CMK (cell line): Measurements from ENCODE around the gene ME2.
"Not testable (repeated sequence)": the region's sequence is repeated elsewhere in the genome, so short reads cannot be mapped to it uniquely, and the experiment has no call there.

Experiments
- DNase-seq: peaks from one replicate; pipeline ENCODE4 v3.0.0-alpha.2; 2010; ENCODE audit warnings: low read depth

Gene ME2

DNA sequence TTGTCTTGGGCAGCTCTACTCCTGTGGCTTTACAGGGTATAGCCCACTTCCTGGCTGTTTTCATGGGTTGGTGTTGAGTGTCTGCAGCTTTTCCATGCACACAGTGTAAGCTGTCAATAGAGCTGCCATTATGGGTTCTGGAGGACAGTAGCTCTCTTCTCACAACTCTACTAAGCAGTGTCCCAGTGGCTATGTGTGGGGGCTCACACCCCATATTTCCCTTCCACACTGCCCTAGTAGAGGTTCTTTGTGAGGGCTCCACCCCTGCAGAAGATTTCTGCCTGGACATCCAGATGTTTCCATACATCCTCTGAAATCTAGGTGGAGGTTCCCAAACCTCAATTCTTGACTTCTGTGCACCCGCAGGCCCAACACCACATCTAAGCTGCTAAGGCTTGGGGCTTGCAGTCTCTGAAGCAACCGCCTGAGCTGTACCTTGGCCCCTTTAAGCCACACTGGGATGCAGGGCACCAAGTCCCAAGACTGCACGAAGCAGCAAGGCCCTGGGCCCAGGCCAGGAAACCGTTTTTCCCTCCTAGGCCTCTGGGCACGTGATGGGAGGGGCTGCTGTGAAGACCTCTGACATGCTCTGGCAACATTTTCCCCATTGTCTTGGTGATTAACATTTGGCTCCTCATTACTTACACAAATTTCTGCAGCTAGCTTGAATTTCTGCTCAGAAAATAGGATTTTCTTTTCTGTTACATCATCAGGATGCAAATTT is 98.3 kb downstream of the ME2 start:
- DNase-seq, result no peak

- no peak for DNase-seq
Measured at GRCh38 chr18:50981381-50981780, 102.5 kb downstream of the ME2 start.

- no peak for DNase-seq
Measured at GRCh38 chr18:50982086-50982801, 103.3 kb downstream of the ME2 start.

DNA sequence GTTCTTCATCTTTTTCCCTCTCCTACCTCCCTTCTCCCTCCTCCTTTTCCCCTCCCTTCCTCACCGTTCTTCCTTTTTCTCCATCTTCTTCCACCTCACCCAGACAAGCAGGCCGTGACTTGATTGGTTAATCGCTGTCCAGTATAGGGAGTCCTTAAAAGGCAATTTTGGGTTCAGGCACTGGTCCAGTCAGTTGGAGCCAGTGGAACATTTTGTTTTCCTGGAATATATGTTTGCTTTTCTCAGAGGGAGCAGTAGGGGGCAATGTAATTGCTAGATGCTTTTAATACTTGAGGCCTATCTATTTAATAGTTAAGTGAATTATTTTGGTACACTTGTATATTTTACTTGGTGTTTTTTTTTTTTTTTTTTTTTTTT is 103.9 kb downstream of the ME2 start:
- DNase-seq, result no peak

DNA sequence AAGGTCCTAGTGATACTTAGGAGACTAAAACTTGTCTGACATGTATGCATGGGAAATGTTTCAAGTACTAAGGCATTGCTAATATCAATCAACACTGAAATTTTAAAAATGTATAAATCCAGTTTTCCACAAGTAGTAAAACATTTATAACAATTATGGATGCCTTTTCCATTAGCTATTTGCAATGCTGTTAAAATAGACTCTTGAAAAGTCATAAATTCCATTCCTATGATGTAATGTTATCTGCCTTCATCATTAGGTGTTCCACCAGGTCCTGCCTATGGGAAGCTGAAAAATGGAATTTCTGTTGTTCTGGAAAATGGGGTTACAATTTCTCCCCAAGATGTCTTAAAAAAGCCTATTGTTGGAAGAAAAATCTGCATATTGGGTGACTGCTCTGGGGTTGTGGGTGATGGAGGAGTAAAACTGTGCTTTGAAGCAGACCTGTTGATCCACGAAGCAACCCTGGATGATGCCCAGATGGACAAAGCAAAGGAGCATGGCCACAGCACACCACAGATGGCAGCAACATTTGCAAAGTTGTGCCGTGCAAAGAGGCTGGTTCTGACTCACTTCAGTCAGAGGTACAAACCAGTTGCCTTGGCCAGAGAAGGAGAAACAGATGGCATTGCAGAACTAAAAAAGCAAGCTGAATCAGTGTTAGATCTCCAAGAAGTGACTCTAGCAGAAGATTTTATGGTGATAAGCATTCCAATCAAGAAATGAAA is 107.6 kb downstream of the ME2 start:
- no peak for DNase-seq

GRCh38 chr18:50987261-50987660 is 108.3 kb downstream of the ME2 start:
- no peak for DNase-seq

GRCh38 chr18:50989711-50990110 is 110.8 kb downstream of the ME2 start:
- no peak for DNase-seq

GRCh38 chr18:50992351-50992762 is 113.4 kb downstream of the ME2 start:
- DNase-seq, result no peak

DNA sequence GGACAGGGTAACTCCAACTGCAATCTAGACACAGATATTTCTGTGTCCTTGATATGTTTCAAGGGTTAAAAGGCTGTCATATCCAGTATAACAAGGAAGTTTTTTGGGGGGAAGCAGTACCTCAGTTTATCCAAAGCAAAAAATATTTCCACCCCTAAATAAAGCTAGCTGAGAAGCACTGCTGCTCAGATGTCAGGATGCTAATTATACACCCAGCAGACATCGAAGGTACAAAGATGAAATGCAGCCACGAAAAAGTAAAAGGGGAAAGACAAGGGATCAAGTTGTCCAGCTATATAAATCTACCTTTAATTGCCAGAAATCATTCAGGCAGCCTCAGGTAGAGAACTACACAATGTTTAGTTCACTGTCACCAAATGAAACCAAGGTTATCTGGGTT is 115.1 kb downstream of the ME2 start:
- no peak for DNase-seq

GRCh38 chr18:51003174-51003573 is 124.3 kb downstream of the ME2 start:
- DNase-seq, result not testable (repeated sequence)
